Stimulated activated CD4-positive, alpha-beta T cell treated with anti-CD3 and anti-CD28 coated beads, Interleukin-1b, Interleukin-23, amount 100 ng/mL, for 4 hours (primary cell): ENCODE results near the gene TAF11.
"Not testable (repeated sequence)": the region's sequence is repeated elsewhere in the genome, so short reads cannot be mapped to it uniquely, and the experiment has no call there.

Experiments used
- DNase-seq, 2 donors: peaks; one replicate each; pipeline ENCODE4 v3.0.0-alpha.2; 2020; ENCODE audit warnings: low read depth in 2 of 2

Gene TAF11

DNA sequence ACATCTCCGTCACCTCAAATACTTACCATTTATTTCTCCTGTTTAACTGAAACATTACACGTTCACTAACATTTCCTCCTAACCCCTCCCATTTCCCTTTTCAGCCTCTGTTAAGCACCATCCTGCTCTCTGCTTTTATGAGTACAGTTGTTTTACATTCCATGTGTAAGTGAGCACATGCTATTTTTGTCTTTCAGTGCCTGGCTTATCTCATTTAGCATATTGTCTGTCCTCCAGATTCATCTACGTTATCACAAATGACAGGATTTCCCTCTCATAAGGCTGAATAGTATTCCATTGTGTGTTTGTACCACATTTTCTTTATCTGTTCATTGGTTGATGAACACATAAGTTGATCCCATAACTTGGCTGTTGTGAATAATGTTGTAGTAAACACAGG lies 22.7 kb downstream of the TAF11 start:
- no peak for DNase-seq

DNA sequence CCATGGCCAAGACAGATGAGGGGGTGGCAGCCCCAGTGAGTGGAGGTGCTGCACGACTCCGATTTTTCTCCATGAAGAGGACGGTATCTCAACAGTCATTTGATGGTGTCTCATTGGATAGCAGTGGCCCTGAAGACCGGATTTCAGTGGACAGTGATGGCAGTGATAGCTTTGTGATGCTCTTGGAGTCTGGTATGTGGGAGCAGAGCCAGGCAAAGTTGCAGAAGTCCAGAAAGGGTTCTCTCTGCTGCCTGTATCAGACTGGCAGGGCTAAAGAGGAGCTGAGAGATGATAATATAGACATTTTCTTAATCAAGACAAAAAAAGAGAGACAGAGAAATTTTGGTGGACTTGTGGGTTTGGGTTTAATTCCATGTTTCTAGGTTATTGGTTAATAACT lies 23.8 kb downstream of the TAF11 start:
- no peak for DNase-seq

- DNase-seq = no peak
These were observed 27.1 kb downstream of the TAF11 start for GRCh38 chr6:34860776-34861175.

DNA sequence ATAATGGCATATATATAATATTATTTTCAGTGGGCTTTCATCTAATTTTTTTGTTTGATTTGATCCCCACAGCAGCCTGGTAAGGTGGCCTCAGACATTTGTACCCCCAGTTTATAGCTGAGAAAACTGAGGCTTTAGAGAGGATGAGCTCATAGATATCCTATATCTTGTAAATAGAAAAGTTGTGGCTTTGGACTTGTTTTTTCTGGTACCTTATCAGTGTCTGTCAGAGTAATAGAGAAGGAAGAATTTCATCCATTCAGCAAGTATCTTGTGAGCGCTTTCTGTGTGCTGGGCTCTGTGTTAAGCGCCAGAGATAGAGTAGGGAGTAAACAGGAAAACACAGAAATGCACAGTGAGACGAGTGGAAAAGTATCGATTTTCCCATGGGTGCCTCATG lies 27.9 kb downstream of the TAF11 start:
- DNase-seq = no peak

DNA sequence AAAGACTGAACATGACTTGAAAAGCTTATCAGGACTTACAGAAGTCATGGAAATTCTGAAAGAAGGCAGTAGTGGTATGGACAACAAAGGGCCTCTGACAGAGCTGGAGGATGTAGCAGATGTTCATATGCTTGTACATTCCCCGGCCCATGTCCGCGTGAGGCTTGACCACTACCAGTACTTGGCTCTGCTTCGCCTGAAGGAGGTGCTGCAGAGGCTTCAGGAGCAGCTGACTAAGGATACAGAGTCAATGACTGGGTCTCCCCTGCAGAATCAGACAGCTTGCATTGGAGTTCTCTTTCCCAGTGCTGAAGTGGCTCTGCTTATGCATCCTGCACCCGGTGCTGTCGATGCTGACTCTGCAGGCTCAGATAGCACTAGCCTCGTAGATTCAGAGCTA lies 29.2 kb downstream of the TAF11 start:
- no peak for DNase-seq

- DNase-seq = no peak
These were observed 32.4 kb downstream of the TAF11 start for GRCh38 chr6:34855463-34855862.

GRCh38 chr6:34852406-34853085 lies 35.3 kb downstream of the TAF11 start:
- no peak for DNase-seq

GRCh38 chr6:34851361-34851760 lies 36.5 kb downstream of the TAF11 start:
- DNase-seq = no peak

- not testable (repeated sequence) for DNase-seq
These were observed 38.8 kb downstream of the TAF11 start for GRCh38 chr6:34849066-34849465.

- DNase-seq = no peak
These were observed 48.0 kb downstream of the TAF11 start for GRCh38 chr6:34839666-34840352.

DNA sequence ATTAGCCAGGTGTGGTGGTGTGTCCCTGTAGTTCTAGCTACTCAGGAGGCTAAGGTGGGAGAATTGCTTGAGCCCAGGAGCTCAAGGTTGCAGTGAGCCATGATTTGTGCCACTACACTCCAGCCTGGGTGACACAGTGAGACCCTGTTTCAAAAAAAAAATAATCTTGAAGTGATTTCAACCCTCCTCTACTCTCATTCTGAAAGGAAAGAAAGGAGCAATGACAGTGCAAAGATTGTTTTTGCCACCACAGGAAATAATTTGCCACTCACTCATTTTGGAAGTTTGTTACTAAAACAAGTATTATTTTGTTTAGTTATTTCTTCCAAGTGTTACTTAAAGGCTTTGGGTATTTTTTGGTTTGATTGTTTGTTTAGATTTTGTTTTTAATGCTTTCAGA lies 50.3 kb downstream of the TAF11 start:
- no peak for DNase-seq

GRCh38 chr6:34836451-34836850 lies 51.4 kb downstream of the TAF11 start:
- no peak for DNase-seq

GRCh38 chr6:34836008-34836407 lies 51.8 kb downstream of the TAF11 start:
- no peak for DNase-seq

DNA sequence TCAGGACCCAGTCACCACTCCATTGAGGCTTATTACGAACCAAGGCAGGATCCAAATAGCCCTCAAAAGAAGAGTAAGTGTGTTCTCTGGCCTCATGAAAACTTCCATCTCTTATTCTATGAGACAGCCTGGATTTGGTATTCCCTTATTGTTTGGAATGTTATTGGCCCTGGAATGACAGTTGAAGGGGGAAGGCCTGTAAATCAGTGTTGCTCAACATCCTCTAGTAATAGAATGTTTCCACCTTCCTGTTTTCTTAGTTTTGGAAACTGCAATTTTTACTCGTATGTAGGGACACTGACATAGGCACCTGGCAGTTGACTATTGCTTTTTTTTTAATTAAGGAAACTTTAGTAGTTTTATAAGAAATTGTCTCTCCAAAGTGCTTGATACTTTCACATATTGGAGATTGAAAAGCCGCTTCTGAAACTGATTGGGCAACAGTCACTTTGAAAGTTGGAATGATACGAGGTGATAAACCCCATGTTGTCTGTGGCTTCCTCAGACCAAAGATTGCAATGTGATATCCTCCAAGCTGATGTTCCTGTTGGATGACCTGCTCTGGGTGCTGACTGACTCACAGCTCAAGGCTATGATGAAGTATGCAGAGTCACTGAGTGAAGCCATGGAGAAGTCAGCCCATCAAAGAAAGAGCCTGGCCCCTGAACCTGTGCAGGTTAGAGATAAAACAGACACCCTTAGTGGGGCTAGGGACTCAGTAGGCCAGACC lies 52.9 kb downstream of the TAF11 start:
- no peak for DNase-seq

DNA sequence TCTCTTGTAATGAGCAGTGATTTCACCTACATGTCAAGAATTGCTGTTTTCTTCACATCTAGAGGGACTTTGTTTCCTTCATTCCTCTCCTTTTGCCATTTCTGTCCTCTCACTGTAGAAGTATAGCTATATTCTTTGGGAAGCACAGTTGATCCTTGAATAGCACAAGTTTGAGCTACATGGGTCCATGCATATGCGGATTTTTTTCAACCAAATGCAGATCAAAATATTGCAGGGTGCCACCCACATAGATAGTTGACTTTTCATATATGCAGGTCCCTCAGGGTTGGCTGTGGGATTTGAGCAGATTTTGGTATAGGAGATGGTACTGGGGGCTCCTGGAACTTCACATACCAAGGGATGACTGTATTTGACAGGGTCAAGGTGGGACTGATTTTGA lies 54.9 kb downstream of the TAF11 start:
- DNase-seq = no peak

GRCh38 chr6:34829137-34829536 lies 58.7 kb downstream of the TAF11 start:
- DNase-seq = no peak
